ENCODE data around the gene IL10RB. TPM values are rescaled to one million over a fixed set of nuclear protein-coding genes. Genes with fewer than 3 reads are reported as not detected.

Gene IL10RB
- total and polyA plus RNA-seq, 2 of the 13 experiments (the other 11 are each of a cell fraction or from before 2014, with no cell fraction given), result 17.4 to 18.2 TPM

DNA sequence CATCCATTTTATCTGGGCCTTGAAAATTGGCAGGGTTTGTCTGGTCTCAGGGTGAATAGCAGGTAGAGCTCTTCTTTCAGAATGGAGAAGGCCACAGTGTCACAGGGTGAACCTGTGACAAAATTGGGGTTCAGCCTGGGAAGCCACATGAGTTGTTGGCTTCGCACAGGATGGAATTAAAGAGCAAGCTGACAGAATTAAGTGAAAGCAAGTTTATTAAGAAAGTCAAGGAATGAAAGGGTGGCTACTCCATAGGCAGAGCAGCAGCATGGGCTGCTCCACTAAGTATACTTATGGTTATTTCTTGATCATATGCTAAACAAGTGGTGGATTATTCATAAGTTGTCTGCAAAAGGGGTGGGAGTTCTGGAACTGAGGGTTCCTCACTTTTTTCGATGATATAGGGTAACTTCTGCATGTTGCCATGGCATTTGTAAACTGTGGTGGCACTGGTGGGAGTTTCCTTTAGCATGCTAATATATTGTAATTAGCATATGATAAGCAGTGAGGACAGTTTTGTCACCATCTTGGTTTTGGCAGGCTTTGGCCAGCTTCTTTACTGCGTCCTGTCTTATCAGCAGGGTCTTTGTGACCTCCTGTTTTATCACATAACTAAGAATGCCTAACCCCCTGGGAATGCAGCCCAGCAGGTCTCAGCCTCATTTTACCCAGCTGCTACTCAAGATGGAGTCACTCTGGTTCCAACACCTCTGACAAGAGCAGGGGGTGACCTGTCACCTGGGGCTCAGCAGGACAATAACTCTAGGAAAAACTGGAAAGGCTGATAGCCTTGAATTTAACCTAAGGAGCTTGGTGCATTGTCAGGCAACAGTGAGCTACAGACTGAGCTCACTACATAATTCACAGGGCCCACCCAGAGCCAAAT lies 31.3 kb upstream of the IL10RB start:
- in situ Hi-C loops (cut with HindIII; ENCODE audit: extremely low pct_ligation_motif_present, low pct_unique_long_range_greater_than_20kb), result no loop called here
- CTCF ChIA-PET (ENCODE audit: low intra/inter-chr PET ratio, low total read pairs), result no interaction called here

DNA sequence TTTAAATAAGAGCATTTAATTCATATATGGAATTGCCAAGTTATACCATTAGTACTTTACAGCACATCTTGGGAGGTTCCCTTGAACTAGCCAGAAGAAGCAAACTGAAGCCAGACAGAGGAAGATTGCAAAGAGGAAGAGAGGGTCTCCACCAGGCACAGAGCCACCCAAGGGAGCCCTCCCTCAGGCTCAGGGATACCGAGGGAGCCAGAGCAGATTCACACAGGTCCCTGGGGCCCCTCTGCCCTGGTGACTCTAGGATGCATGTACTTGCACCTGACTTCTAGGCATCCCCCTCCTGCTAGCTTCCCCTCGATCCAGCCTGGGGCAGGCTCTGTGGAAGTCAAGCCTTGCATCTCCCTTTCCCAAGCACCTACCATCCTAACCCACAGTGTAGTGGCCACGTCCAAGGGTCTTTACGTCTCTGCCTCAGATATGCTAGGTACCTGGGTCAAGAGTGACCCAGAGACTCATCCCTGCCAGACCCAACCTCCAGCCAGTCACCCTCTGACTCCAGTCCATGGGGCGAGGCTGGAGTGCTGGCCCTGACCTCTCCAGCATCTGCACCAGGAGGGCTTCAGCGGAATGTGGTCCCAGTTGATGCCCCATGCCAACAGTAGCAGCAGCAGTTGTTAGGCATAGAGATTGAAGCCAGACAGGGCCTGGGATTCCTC lies 30.0 kb upstream of the IL10RB start:
- no peak for TF ChIP-seq STAG1 (CRISPR knock-in tag; IDR thresholded peaks at IDR 0.05)
- no peak for TF ChIP-seq SSRP1 (CRISPR knock-in tag; IDR thresholded peaks at IDR 0.05)
- TF ChIP-seq MTA1 (CRISPR knock-in tag; IDR thresholded peaks at IDR 0.05; ENCODE audit: borderline replicate concordance), result no peak
- no peak for TF ChIP-seq CCAR2 (optimal IDR thresholded peaks at IDR 0.05; ENCODE audit: low read depth, low read length)
- TF ChIP-seq, protein P1, sequence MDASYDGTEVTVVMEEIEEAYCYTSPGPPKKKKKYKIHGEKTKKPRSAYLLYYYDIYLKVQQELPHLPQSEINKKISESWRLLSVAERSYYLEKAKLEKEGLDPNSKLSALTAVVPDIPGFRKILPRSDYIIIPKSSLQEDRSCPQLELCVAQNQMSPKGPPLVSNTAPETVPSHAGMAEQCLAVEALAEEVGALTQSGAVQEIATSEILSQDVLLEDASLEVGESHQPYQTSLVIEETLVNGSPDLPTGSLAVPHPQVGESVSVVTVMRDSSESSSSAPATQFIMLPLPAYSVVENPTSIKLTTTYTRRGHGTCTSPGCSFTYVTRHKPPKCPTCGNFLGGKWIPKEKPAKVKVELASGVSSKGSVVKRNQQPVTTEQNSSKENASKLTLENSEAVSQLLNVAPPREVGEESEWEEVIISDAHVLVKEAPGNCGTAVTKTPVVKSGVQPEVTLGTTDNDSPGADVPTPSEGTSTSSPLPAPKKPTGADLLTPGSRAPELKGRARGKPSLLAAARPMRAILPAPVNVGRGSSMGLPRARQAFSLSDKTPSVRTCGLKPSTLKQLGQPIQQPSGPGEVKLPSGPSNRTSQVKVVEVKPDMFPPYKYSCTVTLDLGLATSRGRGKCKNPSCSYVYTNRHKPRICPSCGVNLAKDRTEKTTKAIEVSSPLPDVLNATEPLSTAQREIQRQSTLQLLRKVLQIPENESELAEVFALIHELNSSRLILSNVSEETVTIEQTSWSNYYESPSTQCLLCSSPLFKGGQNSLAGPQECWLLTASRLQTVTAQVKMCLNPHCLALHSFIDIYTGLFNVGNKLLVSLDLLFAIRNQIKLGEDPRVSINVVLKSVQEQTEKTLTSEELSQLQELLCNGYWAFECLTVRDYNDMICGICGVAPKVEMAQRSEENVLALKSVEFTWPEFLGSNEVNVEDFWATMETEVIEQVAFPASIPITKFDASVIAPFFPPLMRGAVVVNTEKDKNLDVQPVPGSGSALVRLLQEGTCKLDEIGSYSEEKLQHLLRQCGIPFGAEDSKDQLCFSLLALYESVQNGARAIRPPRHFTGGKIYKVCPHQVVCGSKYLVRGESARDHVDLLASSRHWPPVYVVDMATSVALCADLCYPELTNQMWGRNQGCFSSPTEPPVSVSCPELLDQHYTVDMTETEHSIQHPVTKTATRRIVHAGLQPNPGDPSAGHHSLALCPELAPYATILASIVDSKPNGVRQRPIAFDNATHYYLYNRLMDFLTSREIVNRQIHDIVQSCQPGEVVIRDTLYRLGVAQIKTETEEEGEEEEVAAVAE (CRISPR knock-in tag; IDR thresholded peaks at IDR 0.05; ENCODE audit: borderline replicate concordance), result no peak
- TF ChIP-seq MXI1 (IDR thresholded peaks at IDR 0.05; ENCODE audit: borderline replicate concordance, low read depth, low read length), result no peak
- Histone ChIP-seq H3K36me3 (replicated peaks in 1 of 2; ENCODE audit: control insufficient read depth in 1 of 2, insufficient read depth in 2 of 2, low read length in 2 of 2) (no peaks in the 10 kb centered on the region; a peak in 1 of 5 replicates), H3K9ac (ENCODE audit: insufficient read depth, low read depth, low read length) (no peak overlapping the region), H3K9me3 (ENCODE audit: low read length) (no peaks in the 10 kb centered on the region), H3K4me1 (ENCODE audit: insufficient read depth, low read length) (peaks cover 24% of the 10 kb centered on the region), H4K20me1 (ENCODE audit: insufficient read depth, low read length) (no peaks in the 10 kb centered on the region), H3K4me3 (replicated peaks in 1 of 3; ENCODE audit: insufficient read depth in 1 of 3, low read depth in 2 of 3, low read length in 3 of 3) (no peak overlapping the region), H3K4me2 (ENCODE audit: low read depth, low read length) (no peak overlapping the region), H3K27ac (ENCODE audit: extremely low read length, insufficient read depth, low read length) (no peak overlapping the region), H3K27me3 (ENCODE audit: control insufficient read depth in 1 of 2, insufficient read depth in 2 of 2, low read length in 2 of 2) (no peaks in the 10 kb centered on the region), H3K79me2 (ENCODE audit: insufficient read depth, low read length) (peaks cover 27% of the 10 kb centered on the region), H2AFZ (ENCODE audit: low read length) (no peak overlapping the region)
- ChIA-PET POLR2A (no interaction called here), CTCF (ENCODE audit: low intra/inter-chr PET ratio, low total read pairs) (no interaction called here)
- DNase-seq (ENCODE audit: low spot score) (no peak), ATAC-seq (no peak), FAIRE-seq (no peak)
- WGBS (ENCODE audit: low lambda C conversion rate), result 91% methylated on average over 6 of the region's 6 CpGs
- no TSS peak for BruUV-seq (replicated peaks)
- in situ Hi-C loops (cut with HindIII; ENCODE audit: extremely low pct_ligation_motif_present, low pct_unique_long_range_greater_than_20kb), result no loop called here
- intact Hi-C loops (cut with micrococcal nuclease; ENCODE audit: unreplicated experiment), result no loop called here

More for the DNA sequence above, 31.3 kb upstream of the IL10RB start:
- intact Hi-C loops (cut with micrococcal nuclease; ENCODE audit: unreplicated experiment), result loop anchor here (5.0 kb wide), 1 partner anchor 32 kb away; the partner anchor contains the start of gene IL10RB
- no peaks in the 10 kb centered on the region for H3K9me3 ChIP-seq (ENCODE audit: low read length)
- no peak overlapping the region for H2AFZ ChIP-seq (ENCODE audit: low read length)
- H3K4me1 ChIP-seq (ENCODE audit: insufficient read depth, low read length), result peaks cover 27% of the 10 kb centered on the region
- WGBS (ENCODE audit: low lambda C conversion rate), result 100% methylated on average over 3 of the region's 3 CpGs
- no peaks in the 10 kb centered on the region for H4K20me1 ChIP-seq (ENCODE audit: insufficient read depth, low read length)
- no peak for FAIRE-seq
- DNase-seq (ENCODE audit: low spot score), result no peak
- no peak overlapping the region for H3K9ac ChIP-seq (ENCODE audit: insufficient read depth, low read depth, low read length)
- BruUV-seq (replicated peaks), result no TSS peak
- peaks cover 38% of the 10 kb centered on the region for H3K79me2 ChIP-seq (ENCODE audit: insufficient read depth, low read length)
- ATAC-seq, result no peak
- POLR2A ChIA-PET, result no interaction called here
- no peaks in the 10 kb centered on the region; a peak in 1 of 5 replicates for H3K27me3 ChIP-seq (ENCODE audit: control insufficient read depth in 1 of 2, insufficient read depth in 2 of 2, low read length in 2 of 2)
- H3K4me2 ChIP-seq (ENCODE audit: low read depth, low read length), result no peak overlapping the region
- H3K36me3 ChIP-seq (replicated peaks in 1 of 2; ENCODE audit: control insufficient read depth in 1 of 2, insufficient read depth in 2 of 2, low read length in 2 of 2), result no peaks in the 10 kb centered on the region; a peak in 1 of 5 replicates
- no peak for TF ChIP-seq ZNF205 (CRISPR knock-in tag; IDR thresholded peaks at IDR 0.05)
- H3K4me3 ChIP-seq (replicated peaks in 1 of 3; ENCODE audit: insufficient read depth in 1 of 3, low read depth in 2 of 3, low read length in 3 of 3), result no peak overlapping the region
- H3K27ac ChIP-seq (ENCODE audit: extremely low read length, insufficient read depth, low read length), result no peak overlapping the region
